Loucy (cell line): ENCODE results near the gene TNIP3.

Experiments
- H2AFZ ChIP-seq: fragments of 200-600 bp; sonication (generic); 2 replicates; pipeline ENCODE4 v1.6.0; 2016; ENCODE audit warnings: antibody characterized with exemption, mild to moderate bottlenecking, low read length, moderate library complexity
- H3F3A ChIP-seq: fragments of 200-600 bp; 2 replicates; pipeline ENCODE4 v1.6.0; 2016; ENCODE audit warnings: antibody characterized with exemption, low read depth, mild to moderate bottlenecking
- H3K27me3 ChIP-seq: fragments of 200-600 bp; sonication (generic); 2 replicates; pipeline ENCODE4 v1.6.1; 2014; ENCODE audit warnings: low read length, mild to moderate bottlenecking; ENCODE audit not compliant: insufficient read depth, poor library complexity, severe bottlenecking
- H3K36me3 ChIP-seq: fragments of 200-600 bp; sonication (generic); 2 replicates; pipeline ENCODE4 v1.6.1; 2016; ENCODE audit warnings: low read length; ENCODE audit not compliant: insufficient read depth
- H3K4me1 ChIP-seq: fragments of 200-600 bp; sonication (generic); 2 replicates; pipeline ENCODE4 v1.5.1; 2014; ENCODE audit warnings: low read length, mild to moderate bottlenecking; ENCODE audit not compliant: insufficient read depth, poor library complexity, severe bottlenecking
- H3K4me2 ChIP-seq: fragments of 200-600 bp; sonication (generic); 2 replicates; pipeline ENCODE4 v1.6.0; 2014; ENCODE audit warnings: antibody characterized with exemption, low read length, low read depth, mild to moderate bottlenecking; ENCODE audit not compliant: poor library complexity, severe bottlenecking
- H3K4me3 ChIP-seq: fragments of 200-600 bp; sonication (generic); 2 replicates; pipeline ENCODE4 v1.5.1; 2014; ENCODE audit warnings: low read length, mild to moderate bottlenecking, mixed read lengths; ENCODE audit not compliant: poor library complexity, severe bottlenecking
- H3K79me2 ChIP-seq: fragments of 200-600 bp; sonication (generic); 2 replicates; pipeline ENCODE4 v1.6.1; 2014; ENCODE audit warnings: low read length; ENCODE audit not compliant: insufficient read depth
- H3K9ac ChIP-seq: fragments of 200-600 bp; sonication (generic); 2 replicates; pipeline ENCODE4 v1.6.0; 2014; ENCODE audit warnings: mild to moderate bottlenecking, low read depth, low read length, moderate library complexity; ENCODE audit not compliant: poor library complexity, severe bottlenecking
- H3K9me2 ChIP-seq: fragments of 200-600 bp; sonication (generic); replicated peaks from 2 replicates; pipeline ENCODE4 v1.6.1; 2016; ENCODE audit warnings: low read depth, low read length, mixed read lengths
- H3K9me3 ChIP-seq: fragments of 200-600 bp; sonication (generic); 2 replicates; pipeline ENCODE4 v1.6.1; 2014; ENCODE audit warnings: mild to moderate bottlenecking, antibody characterized with exemption, low read length, low read depth; ENCODE audit not compliant: insufficient read depth
- H4K20me1 ChIP-seq: fragments of 200-600 bp; sonication (generic); 2 replicates; pipeline ENCODE4 v1.6.0; 2014; ENCODE audit warnings: antibody characterized with exemption, low read length, mild to moderate bottlenecking; ENCODE audit not compliant: insufficient read depth, poor library complexity, severe bottlenecking
- EZH2phosphoT487 ChIP-seq: fragments of 200-600 bp; IDR thresholded peaks from 2 replicates; pipeline ENCODE4 v1.6.1; 2018; ENCODE audit warnings: antibody characterized with exemption, mild to moderate bottlenecking, moderate library complexity, borderline replicate concordance
- TF ChIP-seq, protein P1 (sequence below): fragments of 200-600 bp; sonication (generic); conservative IDR thresholded peaks from 2 replicates; pipeline ENCODE4 v1.5.1; 2014; ENCODE audit warnings: mild to moderate bottlenecking, antibody characterized with exemption, low read length

TNIP3 gene

DNA sequence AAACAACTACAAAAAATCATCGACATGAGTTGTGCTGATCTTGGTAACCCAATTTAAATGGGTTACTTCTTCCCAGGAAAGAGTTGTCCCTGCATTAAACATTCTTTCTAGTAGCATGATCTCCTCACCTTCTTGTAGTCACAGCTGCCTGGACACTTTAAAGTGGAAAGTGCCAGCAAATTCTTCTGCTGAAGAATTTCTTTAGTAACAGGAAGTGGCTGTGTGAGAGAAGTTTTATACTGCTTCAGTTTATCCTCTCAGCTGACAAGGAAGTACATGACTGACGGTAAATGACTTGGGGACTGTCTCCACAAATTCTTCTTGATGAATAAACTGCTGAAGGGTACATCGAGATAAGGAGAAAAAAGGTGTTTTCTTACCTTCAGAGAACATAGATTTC, 18.2 kb upstream of the TNIP3 start:
- Histone ChIP-seq H3F3A (no peaks in the 10 kb centered on the region), H3K79me2 (no peaks in the 10 kb centered on the region), H4K20me1 (no peaks in the 10 kb centered on the region), H3K4me3 (peak overlapping the region; percentile 57), H3K9ac (peak overlapping the region; percentile 64), H3K27me3 (no peaks in the 10 kb centered on the region), H2AFZ (peak overlapping the region; percentile 79), H3K4me2 (peak overlapping the region; percentile 76), H3K9me2 (no peaks in the 10 kb centered on the region), H3K4me1 (peaks cover 21% of the 10 kb centered on the region), H3K9me3 (no peaks in the 10 kb centered on the region), H3K36me3 (no peaks in the 10 kb centered on the region)
- TF ChIP-seq EZH2phosphoT487: no peak
- TF ChIP-seq, protein P1, sequence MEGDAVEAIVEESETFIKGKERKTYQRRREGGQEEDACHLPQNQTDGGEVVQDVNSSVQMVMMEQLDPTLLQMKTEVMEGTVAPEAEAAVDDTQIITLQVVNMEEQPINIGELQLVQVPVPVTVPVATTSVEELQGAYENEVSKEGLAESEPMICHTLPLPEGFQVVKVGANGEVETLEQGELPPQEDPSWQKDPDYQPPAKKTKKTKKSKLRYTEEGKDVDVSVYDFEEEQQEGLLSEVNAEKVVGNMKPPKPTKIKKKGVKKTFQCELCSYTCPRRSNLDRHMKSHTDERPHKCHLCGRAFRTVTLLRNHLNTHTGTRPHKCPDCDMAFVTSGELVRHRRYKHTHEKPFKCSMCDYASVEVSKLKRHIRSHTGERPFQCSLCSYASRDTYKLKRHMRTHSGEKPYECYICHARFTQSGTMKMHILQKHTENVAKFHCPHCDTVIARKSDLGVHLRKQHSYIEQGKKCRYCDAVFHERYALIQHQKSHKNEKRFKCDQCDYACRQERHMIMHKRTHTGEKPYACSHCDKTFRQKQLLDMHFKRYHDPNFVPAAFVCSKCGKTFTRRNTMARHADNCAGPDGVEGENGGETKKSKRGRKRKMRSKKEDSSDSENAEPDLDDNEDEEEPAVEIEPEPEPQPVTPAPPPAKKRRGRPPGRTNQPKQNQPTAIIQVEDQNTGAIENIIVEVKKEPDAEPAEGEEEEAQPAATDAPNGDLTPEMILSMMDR: no peak

DNA sequence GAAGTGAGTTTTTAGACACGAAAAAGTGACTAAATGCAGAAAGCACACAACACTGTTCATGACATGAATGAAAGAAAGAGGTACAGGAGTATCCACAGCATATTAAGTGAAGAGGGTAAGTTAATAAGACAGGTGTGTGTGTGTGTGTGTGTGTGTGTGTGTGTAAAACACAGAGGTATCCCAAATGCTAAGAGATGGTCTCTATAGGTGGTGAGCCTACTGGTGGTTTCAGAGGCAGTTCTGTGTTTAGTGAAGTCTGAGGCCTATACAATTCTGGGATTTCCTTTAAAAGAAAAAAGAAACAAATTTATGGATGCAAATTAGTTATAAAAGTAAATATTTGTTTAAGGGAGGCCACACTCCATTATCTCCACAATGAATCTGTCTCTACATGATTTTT, 17.4 kb upstream of the TNIP3 start:
- Histone ChIP-seq H3K27me3 (no peaks in the 10 kb centered on the region), H3K4me3 (peak overlapping the region; percentile 57), H3K9me2 (no peaks in the 10 kb centered on the region), H3F3A (no peaks in the 10 kb centered on the region), H3K9me3 (no peaks in the 10 kb centered on the region), H3K9ac (peak overlapping the region; percentile 64), H2AFZ (peak overlapping the region; percentile 37; the same call in 1 of the 2 replicates), H3K36me3 (no peaks in the 10 kb centered on the region), H3K79me2 (no peaks in the 10 kb centered on the region), H4K20me1 (no peaks in the 10 kb centered on the region), H3K4me2 (peak overlapping the region; percentile 76), H3K4me1 (peaks cover 21% of the 10 kb centered on the region)
- no peak for TF ChIP-seq EZH2phosphoT487
- TF ChIP-seq, protein P1: no peak

DNA sequence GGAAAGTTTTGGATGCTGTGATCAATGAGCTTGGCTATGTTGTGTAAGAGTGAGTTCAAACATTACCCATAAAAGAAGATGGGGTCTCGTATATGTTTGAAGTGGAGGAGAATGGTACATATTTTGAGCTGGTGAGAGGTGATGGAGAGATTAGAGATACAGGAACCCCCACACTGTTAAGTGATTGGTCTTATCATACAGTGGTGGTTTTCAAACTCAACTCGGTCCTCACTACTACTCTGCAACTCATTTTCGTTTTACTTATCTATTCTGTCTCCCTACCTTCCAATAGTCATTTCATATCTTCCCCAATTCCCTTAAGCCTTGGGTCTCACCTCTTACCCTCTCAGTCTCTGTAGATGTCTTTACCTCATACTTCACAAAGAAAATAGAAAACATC, 16.4 kb upstream of the TNIP3 start:
- Histone ChIP-seq H3F3A (no peaks in the 10 kb centered on the region), H3K79me2 (no peaks in the 10 kb centered on the region), H3K36me3 (no peaks in the 10 kb centered on the region), H3K9me2 (no peaks in the 10 kb centered on the region), H3K4me2 (no peak overlapping the region), H3K9ac (no peak overlapping the region), H3K27me3 (no peaks in the 10 kb centered on the region), H4K20me1 (no peaks in the 10 kb centered on the region), H2AFZ (0 out of 2 replicates have a peak overlapping the region, but pooled peaks have one; percentile 37), H3K4me1 (peaks cover 21% of the 10 kb centered on the region), H3K4me3 (no peak overlapping the region), H3K9me3 (no peaks in the 10 kb centered on the region)
- no peak for TF ChIP-seq EZH2phosphoT487
- TF ChIP-seq, protein P1: no peak
